B cell (primary cell): ENCODE data around the gene PPP4C. TPM values are rescaled to one million over a fixed set of nuclear protein-coding genes. Genes with fewer than 3 reads are reported as not detected.

Experiments used
- ATAC-seq: fragments of 200-7000 bp; cut with Tn5 transposase; one replicate; pipeline ENCODE4 v1.10.0; 2021; ENCODE audit warnings: low read depth, mild to moderate bottlenecking, moderate number of reproducible peaks, moderate library complexity
- CTCF ChIA-PET: fragments of 350-600 bp; sonication (Branson Sonifier 250); formaldehyde crosslinking; loops from one replicate; lab custom pipeline; 2021; ENCODE audit warnings: antibody characterized with exemption, inconsistent platforms; lab: Charles Lee
- POLR2A ChIA-PET: fragments of 350-600 bp; sonication (Branson Sonifier 250); formaldehyde crosslinking; loops from one replicate; lab custom pipeline; 2021; ENCODE audit warnings: antibody characterized with exemption; lab: Charles Lee
- DNase-seq: peaks from one replicate; pipeline ENCODE4 v3.0.0; 2013
- H2AFZ ChIP-seq: 2 replicates; pipeline ENCODE4 v1.6.1; 2012; ENCODE audit warnings: mild to moderate bottlenecking, low read depth, low read length; ENCODE audit not compliant: insufficient read depth, poor library complexity, severe bottlenecking
- H3K27ac ChIP-seq, 2 donors: 1 replicate in 1 of 2; 2 replicates in 1 of 2; pipeline ENCODE4 v1.5.1; 2012 to 2013; ENCODE audit warnings: low read length in 2 of 2, mild to moderate bottlenecking in 2 of 2, moderate library complexity in 1 of 2
- H3K27me3 ChIP-seq, 4 experiments: fragments of 200-600 bp in 1 of 4; sonication (generic) in 1 of 4; replicated peaks in 1 of 4; 1 replicate in 2 of 4; 2 replicates in 2 of 4; pipeline versions ENCODE4 v1.6.1 to v1.7.0; 2013 to 2016; ENCODE audit warnings: low read length in 3 of 4, mild to moderate bottlenecking in 2 of 4, mixed read lengths in 1 of 4, moderate library complexity in 1 of 4; ENCODE audit not compliant: insufficient read depth in 4 of 4, control insufficient read depth in 3 of 4; ENCODE audit errors: control extremely low read depth in 1 of 4
- H3K36me3 ChIP-seq, 2 experiments: replicated peaks in 1 of 2; 1 replicate in 1 of 2; 2 replicates in 1 of 2; pipeline versions ENCODE4 v1.6.1 to v1.7.1; 2013; ENCODE audit warnings: low read length in 1 of 2; ENCODE audit not compliant: insufficient read depth in 2 of 2, control insufficient read depth in 1 of 2; ENCODE audit errors: control extremely low read depth in 1 of 2, extremely low read depth in 1 of 2
- H3K4me1 ChIP-seq, 2 donors: fragments of 200-600 bp in 1 of 2; sonication (generic) in 1 of 2; 1 replicate in 1 of 2; 2 replicates in 1 of 2; pipeline versions ENCODE4 v1.5.1 to v1.6.1; 2013 to 2017; ENCODE audit warnings: low read length in 2 of 2; ENCODE audit not compliant: control insufficient read depth in 2 of 2, insufficient read depth in 2 of 2
- H3K4me2 ChIP-seq: replicated peaks from 2 replicates; pipeline ENCODE3; 2012; ENCODE audit warnings: mild to moderate bottlenecking, low read depth, low read length; ENCODE audit not compliant: poor library complexity, severe bottlenecking
- H3K4me3 ChIP-seq, 5 experiments: fragments of 200-600 bp in 1 of 5; sonication (generic) in 1 of 5; 1 replicate in 3 of 5; 2 replicates in 2 of 5; pipeline versions ENCODE4 v1.5.1 to v1.7.0; 2011 to 2016; ENCODE audit warnings: low read length in 4 of 5, mild to moderate bottlenecking in 4 of 5, low read depth in 2 of 5, control low read depth in 1 of 5, moderate library complexity in 1 of 5; ENCODE audit not compliant: insufficient read depth in 1 of 5; ENCODE audit errors: control extremely low read depth in 1 of 5, extremely low read depth in 1 of 5
- H3K79me2 ChIP-seq: fragments of 200-600 bp; sonication (generic); one replicate; pipeline ENCODE4 v1.6.0; 2016; ENCODE audit warnings: low read length; ENCODE audit not compliant: control insufficient read depth, insufficient read depth
- H3K9ac ChIP-seq: fragments of 200-600 bp; sonication (generic); 2 replicates; pipeline ENCODE4 v1.6.1; 2017; ENCODE audit warnings: mild to moderate bottlenecking, low read length, moderate library complexity
- H3K9me3 ChIP-seq, 3 donors: one replicate each; pipeline versions ENCODE4 v1.6.1 to v1.7.1; 2013; ENCODE audit warnings: low read length in 2 of 3; ENCODE audit not compliant: control insufficient read depth in 2 of 3, insufficient read depth in 1 of 3; ENCODE audit errors: control extremely low read depth in 1 of 3
- H4K20me1 ChIP-seq: 2 replicates; pipeline ENCODE4 v1.6.0; 2012; ENCODE audit warnings: mild to moderate bottlenecking, low read length; ENCODE audit not compliant: insufficient read depth, control insufficient read depth, poor library complexity, severe bottlenecking
- H3K27ac Mint-ChIP-seq: one replicate; pipeline ENCODE4 v1.8.0; 2021; ENCODE audit warnings: mixed read lengths
- H3K27me3 Mint-ChIP-seq: one replicate; pipeline ENCODE4 v1.8.0; 2021; ENCODE audit warnings: mixed read lengths
- H3K4me1 Mint-ChIP-seq: one replicate; pipeline ENCODE4 v1.8.0; 2021; ENCODE audit warnings: mixed read lengths
- H3K4me3 Mint-ChIP-seq: one replicate; pipeline ENCODE4 v1.8.0; 2021; ENCODE audit warnings: mixed read lengths
- H3K9me3 Mint-ChIP-seq: one replicate; pipeline ENCODE4 v1.8.0; 2022; ENCODE audit warnings: mixed read lengths; ENCODE audit not compliant: insufficient read depth
- CTCF ChIP-seq: fragments of 200-600 bp; IDR thresholded peaks from one replicate; pipeline ENCODE4 v1.8.0; 2022; ENCODE audit warnings: antibody characterized with exemption, mild to moderate bottlenecking
- EZH2 ChIP-seq: IDR thresholded peaks from 2 replicates; pipeline ENCODE4 v1.6.1; 2012; ENCODE audit warnings: borderline replicate concordance, low read depth, mild to moderate bottlenecking, moderate library complexity, low read length; ENCODE audit not compliant: insufficient read depth, poor library complexity, severe bottlenecking
- WGBS: methylation state at CpG from one replicate; pipeline ENCODE4 v1.1.5; 2013; ENCODE audit warnings: missing lambda C conversion rate; ENCODE audit not compliant: insufficient coverage; 5-methylcytosine and 5-hydroxymethylcytosine counted together
- intact Hi-C: fragments of 100-400 bp; cut with micrococcal nuclease; formaldehyde crosslinking; loops from one replicate; pipeline ENCODE4 v1.10.0; 2022
- polyA plus RNA-seq: library from polyadenylated mRNA; depleted of rRNA; stranded (reverse); fragments of >200 nt; gene quantifications from 2 replicates; pipeline ENCODE4 v1.2.3, GENCODE V29; 2012
- total RNA-seq, 2 donors: library from RNA; stranded (reverse); fragments of 120-200 nt in 1 of 2; gene quantifications; 1 replicate in 1 of 2; 2 replicates in 1 of 2; pipeline versions ENCODE4 v1.2.3 to v1.2.4, GENCODE V29; 2013 to 2022

Gene PPP4C
- total and polyA plus RNA-seq, 2 donors (not counting 1 experiment from before 2014, with no cell fraction given) = 93.3 to 106 TPM

DNA sequence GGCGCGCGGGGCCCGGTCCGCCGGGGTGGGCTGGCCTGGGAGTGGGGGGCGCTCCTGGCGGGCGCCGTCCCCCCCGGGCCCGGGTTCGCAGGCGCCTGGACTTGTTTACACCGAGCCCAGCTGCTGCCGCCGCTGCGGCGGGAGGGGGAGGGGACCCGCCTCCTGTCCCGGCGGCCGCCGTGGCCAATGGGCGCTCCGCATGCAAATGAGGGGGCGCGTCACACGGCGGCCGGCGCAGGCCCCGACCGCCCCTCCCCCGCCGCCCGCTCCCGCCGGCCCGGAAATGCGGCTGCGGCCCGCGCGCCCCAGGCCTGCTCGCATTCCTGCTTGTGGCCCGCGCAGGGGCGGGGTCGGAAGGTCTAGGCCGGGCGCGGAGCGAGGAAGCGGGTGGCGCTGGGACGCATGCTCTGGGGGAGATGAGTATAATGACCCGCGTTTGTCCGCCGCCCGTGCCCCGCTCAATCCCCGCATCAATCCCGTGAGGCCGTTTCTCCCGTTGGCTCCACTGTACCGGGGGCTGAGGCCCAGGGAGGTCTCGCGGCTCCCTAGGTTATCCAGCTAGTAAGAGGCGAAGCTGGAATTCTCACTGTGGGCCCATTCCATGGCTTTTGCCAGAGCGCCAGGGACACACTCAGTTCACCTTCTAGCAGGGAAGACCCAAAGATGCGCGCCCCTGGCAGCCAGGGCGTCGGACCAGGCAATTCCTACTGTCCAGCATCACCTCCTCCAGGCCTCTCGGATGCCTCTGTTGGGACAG, 20.5 kb downstream of the PPP4C start, which contains the start of gene YPEL3:
Gene YPEL3, minus strand, starts transcription at position 109 of the 757 bp plus-strand sequence. CDS start 731 bp downstream, outside the sequence.
- H3K36me3 ChIP-seq = peaks cover 0 to 20% of the 10 kb centered on the region in 2 experiments
- ATAC-seq (peak; percentile 55), DNase-seq (peak; percentile 91)
- H3K9ac ChIP-seq = peak within 1 kb of the TSS; percentile 80
- TF ChIP-seq CTCF = no peak
- no peak for TF ChIP-seq EZH2
- POLR2A ChIA-PET = interaction anchor here (0.6 to 6.8 kb wide), 8 partner anchors 14 to 336 kb away, joined by 3 to 97 read pairs (median 3); partner anchors contain the start of genes ALDOA, CORO1A and TAOK2
- peak within 1 kb of the TSS; percentile 93 for H2AFZ ChIP-seq
- peak within 1 kb of the TSS; percentile 91 for H3K4me3 Mint-ChIP-seq
- peak within 1 kb of the TSS; percentile 98 for H3K4me2 ChIP-seq
- no peaks in the 10 kb centered on the region for H4K20me1 ChIP-seq
- peak within 1 kb of the TSS; percentile 96 for H3K27ac Mint-ChIP-seq
- H3K79me2 ChIP-seq = peaks cover 21% of the 10 kb centered on the region
- peaks cover 2 to 37% (median 25%) of the 10 kb centered on the region in 3 donors for H3K9me3 ChIP-seq
- WGBS = 7% methylated on average over 74 of the region's 77 CpGs
- CTCF ChIA-PET = interaction anchor here (0.6 to 1.5 kb wide), 3 partner anchors 30 to 538 kb away, joined by 3 to 5 read pairs (median 3); partner anchors contain the start of genes ALDOA and CORO1A
- H3K27me3 Mint-ChIP-seq = no peaks in the 10 kb centered on the region
- H3K4me1 ChIP-seq = peaks cover 30 to 48% of the 10 kb centered on the region in 2 donors
- intact Hi-C loops = loop anchor here (1.0 to 10.0 kb wide), 5 partner anchors 27 to 539 kb away; partner anchors contain the start of genes ALDOA, MAPK3, MYL11 and TBC1D10B
- H3K4me3 ChIP-seq = peak within 1 kb of the TSS; percentile 42 to 92 (median 81)
- H3K9me3 Mint-ChIP-seq = peaks cover 2% of the 10 kb centered on the region
- H3K27me3 ChIP-seq = no peaks in the 10 kb centered on the region
- peaks cover 41% of the 10 kb centered on the region for H3K4me1 Mint-ChIP-seq
- peak within 1 kb of the TSS; percentile 90 to 95 for H3K27ac ChIP-seq
